ENCODE results near the gene THSD4. TPM values are rescaled to one million over a fixed set of nuclear protein-coding genes. Genes with fewer than 3 reads are reported as not detected.

The THSD4 gene
- total and polyA plus RNA-seq, 2 of the 8 experiments (the other 6 are each of a cell fraction or from before 2014, with no cell fraction given), result 2.5 to 6.2 TPM

DNA sequence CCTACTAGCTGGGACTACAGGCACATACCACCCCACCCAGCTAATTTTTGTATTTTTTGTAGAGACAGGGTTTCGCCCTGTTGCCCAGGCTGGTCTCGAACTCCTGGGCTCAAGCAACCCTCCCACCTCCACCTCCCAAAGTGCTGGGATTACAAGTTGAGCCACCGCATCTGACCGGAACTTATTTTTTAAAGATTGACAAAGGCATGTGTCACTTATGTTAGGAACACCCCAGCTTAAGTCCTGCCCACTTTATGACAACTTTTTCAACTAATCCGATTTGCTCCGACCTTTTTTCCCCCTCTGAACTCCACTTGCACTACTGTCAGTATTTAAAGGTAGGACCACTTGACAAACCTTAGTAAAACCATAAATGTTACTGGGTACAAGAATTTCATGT, 483.5 kb downstream of the THSD4 start:
- no peak overlapping the region for H2AK5ac ChIP-seq (ENCODE audit: low read depth, low read length)
- no peak overlapping the region for H2BK20ac ChIP-seq (ENCODE audit: low read length)
- no peaks in the 10 kb centered on the region for H4K20me1 ChIP-seq (replicated peaks in 1 of 2; ENCODE audit: control insufficient read depth in 1 of 2, insufficient read depth in 2 of 2, low read length in 2 of 2)
- H3K4me2 ChIP-seq (ENCODE audit: insufficient read depth in 1 of 2, low read depth in 2 of 2, low read length in 2 of 2), result no peak overlapping the region
- H3K23me2 ChIP-seq (ENCODE audit: low read depth, low read length), result no peaks in the 10 kb centered on the region
- no peaks in the 10 kb centered on the region for H3K79me1 ChIP-seq (ENCODE audit: low read depth, low read length)
- no peaks in the 10 kb centered on the region for H3K79me2 ChIP-seq (ENCODE audit: control insufficient read depth in 1 of 2, insufficient read depth in 2 of 2, low read length in 2 of 2)
- H2BK15ac ChIP-seq (ENCODE audit: low read length), result no peak overlapping the region
- no peak overlapping the region for H4K8ac ChIP-seq (ENCODE audit: extremely low read depth, insufficient read depth, low read length)
- no peak for FAIRE-seq
- TF ChIP-seq NANOG (IDR thresholded peaks at IDR 0.05; ENCODE audit: insufficient read depth, low read depth, low read length, poor library complexity, severe bottlenecking), result no peak
- TF ChIP-seq, protein P1, sequence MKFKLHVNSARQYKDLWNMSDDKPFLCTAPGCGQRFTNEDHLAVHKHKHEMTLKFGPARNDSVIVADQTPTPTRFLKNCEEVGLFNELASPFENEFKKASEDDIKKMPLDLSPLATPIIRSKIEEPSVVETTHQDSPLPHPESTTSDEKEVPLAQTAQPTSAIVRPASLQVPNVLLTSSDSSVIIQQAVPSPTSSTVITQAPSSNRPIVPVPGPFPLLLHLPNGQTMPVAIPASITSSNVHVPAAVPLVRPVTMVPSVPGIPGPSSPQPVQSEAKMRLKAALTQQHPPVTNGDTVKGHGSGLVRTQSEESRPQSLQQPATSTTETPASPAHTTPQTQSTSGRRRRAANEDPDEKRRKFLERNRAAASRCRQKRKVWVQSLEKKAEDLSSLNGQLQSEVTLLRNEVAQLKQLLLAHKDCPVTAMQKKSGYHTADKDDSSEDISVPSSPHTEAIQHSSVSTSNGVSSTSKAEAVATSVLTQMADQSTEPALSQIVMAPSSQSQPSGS (IDR thresholded peaks at IDR 0.05; ENCODE audit: low read length), result no peak
- TF ChIP-seq RNF2 (IDR thresholded peaks at IDR 0.05; ENCODE audit: borderline replicate concordance, low read depth, low read length, missing control alignments, poor library complexity, severe bottlenecking), result no peak
- no peak for TF ChIP-seq SIX5 (IDR thresholded peaks at IDR 0.05; ENCODE audit: low read depth, low read length)
- no peaks in the 10 kb centered on the region for H3K27me3 ChIP-seq (replicated peaks in 1 of 4; ENCODE audit: control insufficient read depth in 3 of 4, extremely low read depth in 1 of 4, insufficient read depth in 3 of 4, low read length in 3 of 4)
- H3K36me3 ChIP-seq (ENCODE audit: control insufficient read depth in 2 of 4, insufficient read depth in 4 of 4, low read length in 3 of 4), result no peaks in the 10 kb centered on the region
- H3K4me3 ChIP-seq (ENCODE audit: extremely low read depth in 1 of 4, insufficient read depth in 2 of 4, low read depth in 3 of 4, low read length in 4 of 4), result no peak overlapping the region
- CTCF ChIA-PET (ENCODE audit: partially characterized antibody), result interaction anchor here (1.2 to 1.7 kb wide), 2 partner anchors 7 to 26 kb away, joined by 3 to 9 read pairs; no protein-coding TSS in a partner anchor
- H3K14ac ChIP-seq (ENCODE audit: insufficient read length), result no peak overlapping the region
- H3K27ac ChIP-seq (ENCODE audit: low read depth, low read length), result no peak overlapping the region
- peaks cover 0 to 4% (median 2%) of the 10 kb centered on the region in 4 experiments; a peak in 1 of 7 replicates for H3K4me1 ChIP-seq (replicated peaks in 1 of 4; ENCODE audit: control insufficient read depth in 3 of 4, insufficient read depth in 4 of 4, low read length in 3 of 4)
- no peak overlapping the region for H4K5ac ChIP-seq (ENCODE audit: insufficient read length, low read depth, low read length)
- H3K9ac ChIP-seq (replicated peaks in 1 of 4; ENCODE audit: extremely low read depth in 1 of 4, low read depth in 3 of 4, low read length in 3 of 4), result no peak overlapping the region
- peaks cover 2 to 4% of the 10 kb centered on the region in 2 experiments; a peak in 1 of 4 replicates for H3K9me3 ChIP-seq (ENCODE audit: insufficient read depth in 2 of 2, low read depth in 1 of 2, low read length in 1 of 2)
- no peak for DNase-seq (ENCODE audit: low read depth in 1 of 2, low spot score in 2 of 2)
- no peak overlapping the region for H3K56ac ChIP-seq (replicated peaks; ENCODE audit: insufficient read length, low read depth, low read length)
- no peak overlapping the region for H3K18ac ChIP-seq (ENCODE audit: extremely low read depth, low read length)
- H4K91ac ChIP-seq (replicated peaks; ENCODE audit: insufficient read length, low read length), result no peak overlapping the region
- H3K4ac ChIP-seq (replicated peaks; ENCODE audit: insufficient read length, low read depth, low read length), result no peak overlapping the region
- H2AFZ ChIP-seq (ENCODE audit: low read length), result no peak overlapping the region
- H2BK5ac ChIP-seq (ENCODE audit: low read depth, low read length), result no peak overlapping the region
- WGBS, 2 experiments (ENCODE audit: extremely low coverage in 1 of 2, insufficient coverage in 1 of 2, insufficient read length in 1 of 2, insufficient replicate concordance in 2 of 2, low coverage in 1 of 2, low lambda C conversion rate in 2 of 2, missing lambda C conversion rate in 1 of 2), result 85% methylated on average over 6 of the region's 6 CpGs; no CpG with 5 or more reads in 1 of the 2 experiments
- H2BK120ac ChIP-seq (replicated peaks; ENCODE audit: low read depth, low read length), result no peak overlapping the region
- H3K23ac ChIP-seq (ENCODE audit: insufficient read length), result no peak overlapping the region
- no peak overlapping the region for H2BK12ac ChIP-seq (ENCODE audit: low read depth, low read length)
- POLR2A ChIA-PET (ENCODE audit: partially characterized antibody), result no interaction called here

All from H1 (cell line).